GM11168 (cell line): Measurements from ENCODE around the gene GNG12.
"Not testable (repeated sequence)": the region's sequence is repeated elsewhere in the genome, so short reads cannot be mapped to it uniquely, and the experiment has no call there.

Experiments used
- in situ Hi-C: fragments of 300-500 bp; cut with MboI; formaldehyde crosslinking; loops from one replicate; pipeline ENCODE4 v1.12.0; 2022; ENCODE audit warnings: low sequenced_read_pairs; ENCODE audit not compliant: unreplicated experiment

Gene GNG12

GRCh38 chr1:67674260-67675011, 158.8 kb downstream of the GNG12 start:
- in situ Hi-C loops = no loop called here

- in situ Hi-C loops = no loop called here
These were observed 159.6 kb downstream of the GNG12 start for GRCh38 chr1:67673468-67674201.

- in situ Hi-C loops = no loop called here
These were observed 160.9 kb downstream of the GNG12 start for GRCh38 chr1:67672260-67672803.

GRCh38 chr1:67668660-67669059, 164.6 kb downstream of the GNG12 start:
- in situ Hi-C loops = no loop called here

- in situ Hi-C loops = no loop called here
These were observed 166.6 kb downstream of the GNG12 start for GRCh38 chr1:67666636-67667035.

- in situ Hi-C loops = not testable (repeated sequence)
These were observed 168.0 kb downstream of the GNG12 start for GRCh38 chr1:67665307-67665706.

- in situ Hi-C loops = no loop called here
These were observed 169.2 kb downstream of the GNG12 start for GRCh38 chr1:67664048-67664447.

GRCh38 chr1:67662884-67663283, 170.4 kb downstream of the GNG12 start:
- in situ Hi-C loops = no loop called here

GRCh38 chr1:67659229-67659628, 174.0 kb downstream of the GNG12 start:
- in situ Hi-C loops = no loop called here

- in situ Hi-C loops = not testable (repeated sequence)
These were observed 176.1 kb downstream of the GNG12 start for GRCh38 chr1:67657152-67657551.

GRCh38 chr1:67655581-67655980, 177.7 kb downstream of the GNG12 start:
- in situ Hi-C loops = no loop called here

GRCh38 chr1:67653304-67653703, 180.0 kb downstream of the GNG12 start:
- in situ Hi-C loops = no loop called here

GRCh38 chr1:67652800-67653199, 180.5 kb downstream of the GNG12 start:
- in situ Hi-C loops = no loop called here
